GM12878 (cell line): ENCODE data around the gene PRR7. TPM values are rescaled to one million over a fixed set of nuclear protein-coding genes. Genes with fewer than 3 reads are reported as not detected.

Experiments
- ATAC-seq: fragments of 200-7000 bp; cut with Tn5 transposase; 3 replicates; pipeline ENCODE4 v1.9.1; 2020; ENCODE audit warnings: mild to moderate bottlenecking, moderate library complexity
- BruUV-seq: library from RNA; stranded (reverse); fragments of 400-500 nt; replicated peaks from 2 replicates; lab custom pipeline; 2021; lab: Mats Ljungman, UMichigan
- CTCF ChIA-PET: fragments of 300-600 bp; sonication (Branson Sonifier 250); formaldehyde crosslinking; extraction: SDS; loops from one replicate; lab custom pipeline; 2021; ENCODE audit warnings: inconsistent platforms; lab: Yijun Ruan, JAX
- POLR2A ChIA-PET: fragments of 350-600 bp; formaldehyde crosslinking; extraction: SDS; loops from one replicate; lab custom pipeline; 2021; ENCODE audit warnings: inconsistent platforms; lab: Charles Lee
- RAD21 ChIA-PET: fragments of 300-600 bp; sonication (Branson Sonifier 250); formaldehyde crosslinking; loops from one replicate; lab custom pipeline; 2023; ENCODE audit warnings: antibody characterized with exemption; ENCODE audit not compliant: unreplicated experiment; lab: Charles Lee
- SMC1A ChIA-PET: fragments of 300-600 bp; sonication (Branson Sonifier 250); formaldehyde crosslinking; loops from one replicate; lab custom pipeline; 2023; ENCODE audit not compliant: unreplicated experiment, uncharacterized antibody; lab: Charles Lee
- DNase-seq: peaks from one replicate; pipeline ENCODE4 v3.0.0-alpha.2; 2011; ENCODE audit warnings: low read depth, low spot score
- FAIRE-seq: peaks from 3 replicates; lab custom pipeline; 2011; peaks lifted over from hg19 to GRCh38; lab: Jason Lieb, UNC
- H2AFZ ChIP-seq: 2 replicates; pipeline ENCODE4 v1.6.0; 2011; ENCODE audit warnings: low read depth, low read length, control low read depth; ENCODE audit not compliant: control insufficient read depth
- H3K27ac ChIP-seq: 2 replicates; pipeline ENCODE4 v1.5.1; 2011; ENCODE audit warnings: control low read depth; ENCODE audit not compliant: control insufficient read depth, insufficient read depth
- H3K27me3 ChIP-seq, 2 experiments: replicated peaks in 1 of 2; 2 replicates each; pipeline versions ENCODE4 v1.6.0 to v1.6.1; 2011; ENCODE audit warnings: low read length in 1 of 2; ENCODE audit not compliant: control insufficient read depth in 2 of 2, insufficient read depth in 2 of 2
- H3K36me3 ChIP-seq, 2 experiments: 2 replicates each; pipeline ENCODE4 v1.5.1; 2011; ENCODE audit warnings: low read length in 1 of 2; ENCODE audit not compliant: control insufficient read depth in 2 of 2, insufficient read depth in 2 of 2
- H3K4me1 ChIP-seq: 2 replicates; pipeline ENCODE4 v1.6.1; 2011; ENCODE audit warnings: mild to moderate bottlenecking, low read length, moderate library complexity, mixed read lengths; ENCODE audit not compliant: control insufficient read depth, insufficient read depth
- H3K4me2 ChIP-seq: 2 replicates; pipeline ENCODE4 v1.6.0; 2011; ENCODE audit warnings: control low read depth; ENCODE audit not compliant: control insufficient read depth, insufficient read depth
- H3K4me3 ChIP-seq: fragments of 200-600 bp; sonication (generic); 2 replicates; pipeline ENCODE4 v1.5.1; 2016
- H3K79me2 ChIP-seq: 2 replicates; pipeline ENCODE4 v1.6.0; 2011; ENCODE audit warnings: low read length; ENCODE audit not compliant: control insufficient read depth, insufficient read depth
- H3K9ac ChIP-seq: 2 replicates; pipeline ENCODE4 v1.8.0; 2011; ENCODE audit warnings: low read length, control low read depth, mixed read lengths; ENCODE audit not compliant: control insufficient read depth, insufficient read depth
- H3K9me3 ChIP-seq: replicated peaks from 3 replicates; pipeline ENCODE4 v1.5.1; 2011; ENCODE audit warnings: mild to moderate bottlenecking, low read length; ENCODE audit not compliant: control insufficient read depth, insufficient read depth
- H4K20me1 ChIP-seq: 2 replicates; pipeline ENCODE4 v1.6.0; 2011; ENCODE audit not compliant: control insufficient read depth, insufficient read depth
- ATF3 ChIP-seq: IDR thresholded peaks from 2 replicates; pipeline ENCODE4 v1.6.1; 2011; ENCODE audit warnings: low read depth, mild to moderate bottlenecking, low read length, moderate library complexity, borderline replicate concordance; ENCODE audit errors: extremely low read depth
- BMI1 ChIP-seq: fragments of 450-650 bp; IDR thresholded peaks from 2 replicates; pipeline ENCODE4 v1.6.1; 2016; ENCODE audit warnings: mild to moderate bottlenecking, moderate library complexity, borderline replicate concordance
- GATAD2B ChIP-seq: fragments of 450-650 bp; conservative IDR thresholded peaks from 2 replicates; pipeline ENCODE4 v1.6.1; 2017; ENCODE audit warnings: low read depth, mild to moderate bottlenecking, moderate library complexity
- MTA2 ChIP-seq: fragments of 450-650 bp; IDR thresholded peaks from 2 replicates; pipeline ENCODE4 v1.6.1; 2016; ENCODE audit warnings: low read depth, mild to moderate bottlenecking, moderate library complexity
- PRDM15 ChIP-seq: fragments of 450-650 bp; formaldehyde crosslinking; IDR thresholded peaks from 2 replicates; pipeline ENCODE4 v1.4.0; 2020; ENCODE audit warnings: mild to moderate bottlenecking, moderate library complexity
- RFX5 ChIP-seq: IDR thresholded peaks from 2 replicates; pipeline ENCODE4 v1.6.1; 2011; ENCODE audit warnings: low read depth, low read length, improper control_type of control experiment
- SIN3A ChIP-seq: IDR thresholded peaks from 2 replicates; pipeline ENCODE4 v1.6.1; 2012; ENCODE audit warnings: low read depth, low read length, improper control_type of control experiment
- SMC3 ChIP-seq: IDR thresholded peaks from 2 replicates; pipeline ENCODE4 v1.6.1; 2011; ENCODE audit warnings: low read length, improper control_type of control experiment, borderline replicate concordance
- YBX1 ChIP-seq: fragments of 450-650 bp; IDR thresholded peaks from 2 replicates; pipeline ENCODE4 v1.6.1; 2016; ENCODE audit warnings: antibody characterized with exemption
- WGBS: methylation state at CpG from one replicate; pipeline ENCODE4 v1.1.6; 2016; ENCODE audit warnings: low lambda C conversion rate; ENCODE audit not compliant: insufficient replicate concordance, insufficient coverage; ENCODE audit errors: missing lambda C conversion rate; 5-methylcytosine and 5-hydroxymethylcytosine counted together
- in situ Hi-C: fragments of 300-500 bp; cut with MboI; formaldehyde crosslinking; loops from 9 replicates; pipeline ENCODE4 v1.14.3; 2018; ENCODE audit warnings: mixed read lengths
- intact Hi-C: fragments of 100-400 bp; cut with micrococcal nuclease; formaldehyde crosslinking; loops from one replicate; pipeline ENCODE4 v1.14.2; 2022; ENCODE audit not compliant: unreplicated experiment
- polyA plus RNA-seq, 11 experiments: library from polyadenylated mRNA; depleted of rRNA in 4 of 11; unstranded in 6 of 11; stranded (reverse) in 5 of 11; fragments of >200 nt; fragmentation: Nextera tagmentation in 4 of 11; fragmentation: Illumina TruSeq in 1 of 11; extraction: Ambion mirVana in 4 of 11; extraction: Trizol in 1 of 11; gene quantifications; 1 replicate in 1 of 11; 2 replicates in 10 of 11; pipeline versions ENCODE4 v1.2.1 to v1.2.3, GENCODE V29; 2011 to 2016; ENCODE audit warnings: inconsistent platforms in 2 of 11, missing spikeins in 2 of 11, low read depth in 1 of 11
- total RNA-seq, 4 experiments: library from RNA; depleted of rRNA in 3 of 4; stranded (reverse); fragments of >200 nt in 3 of 4; fragmentation: Illumina TruSeq in 1 of 4; extraction: Trizol in 1 of 4; gene quantifications; 2 replicates each; pipeline versions ENCODE4 v1.2.1 to v1.2.3, GENCODE V29; 2013 to 2021

The PRR7 gene
- total and polyA plus RNA-seq, 10 of the 15 experiments (the other 5 are each of a cell fraction or from before 2014, with no cell fraction given): 0.09 to 18.8 (median 4.6) TPM; not detected in 2

GRCh38 chr5:177425196-177425800 lies 21.3 kb upstream of the PRR7 start:
- TF ChIP-seq RFX5: no peak
- TF ChIP-seq SIN3A: 0 out of 2 replicates have a peak, but pooled peaks have one; percentile 20
- peak; percentile 73 for TF ChIP-seq MTA2
- no peak for TF ChIP-seq YBX1
- TF ChIP-seq GATAD2B: 0 out of 2 replicates have a peak, but pooled peaks have one; percentile 58
- no peak for TF ChIP-seq BMI1
- TF ChIP-seq ATF3: no peak
- TF ChIP-seq SMC3: no peak
- no peak for TF ChIP-seq PRDM15
- in situ Hi-C loops: no loop called here
- POLR2A ChIA-PET: interaction anchor here (0.6 to 13.4 kb wide), 9 partner anchors 8 to 691 kb away, joined by 3 to 358 read pairs (median 5); partner anchors contain the start of genes DOK3, F12, PFN3 and PRR7
- SMC1A ChIA-PET: interaction anchor here (0.7 to 7.5 kb wide), 7 partner anchors 9 to 26 kb away, joined by 3 to 64 read pairs (median 8); partner anchors contain the start of genes PFN3 and PRR7
- RAD21 ChIA-PET: interaction anchor here (1.0 to 11.0 kb wide), 6 partner anchors 13 to 61 kb away, joined by 4 to 288 read pairs (median 8); partner anchors contain the start of genes F12 and PRR7
- ATAC-seq (no peak), FAIRE-seq (no peak), DNase-seq (no peak)
- Histone ChIP-seq H3K4me2 (peak overlapping the region; percentile 100), H3K27ac (peak overlapping the region; percentile 99), H3K36me3 (no peaks in the 10 kb centered on the region), H2AFZ (peak overlapping the region; percentile 95), H3K4me1 (peaks cover 31% of the 10 kb centered on the region), H3K9me3 (no peaks in the 10 kb centered on the region), H4K20me1 (no peaks in the 10 kb centered on the region), H3K27me3 (no peaks in the 10 kb centered on the region), H3K9ac (peak overlapping the region; percentile 89), H3K79me2 (peaks cover 37% of the 10 kb centered on the region), H3K4me3 (peak overlapping the region; percentile 62; the same call in 1 of the 2 replicates)
- BruUV-seq: TSS peak; percentile 93
- 30% methylated on average over 13 of the region's 13 CpGs for WGBS
- intact Hi-C loops: no loop called here
- CTCF ChIA-PET: interaction anchor here (1.3 to 13.2 kb wide), 7 partner anchors 11 to 76 kb away, joined by 4 to 188 read pairs (median 15); partner anchors contain the start of genes PFN3 and PRR7
